ENCODE measurements around the gene COL12A1. TPM values are rescaled to one million over a fixed set of nuclear protein-coding genes. Genes with fewer than 3 reads are reported as not detected.
A peak's percentile ranks its signal among the peaks of the same experiment; 100 is the strongest.

Gene COL12A1
- total RNA-seq, 1 experiment from 2014 or later, result 29.3 TPM

DNA sequence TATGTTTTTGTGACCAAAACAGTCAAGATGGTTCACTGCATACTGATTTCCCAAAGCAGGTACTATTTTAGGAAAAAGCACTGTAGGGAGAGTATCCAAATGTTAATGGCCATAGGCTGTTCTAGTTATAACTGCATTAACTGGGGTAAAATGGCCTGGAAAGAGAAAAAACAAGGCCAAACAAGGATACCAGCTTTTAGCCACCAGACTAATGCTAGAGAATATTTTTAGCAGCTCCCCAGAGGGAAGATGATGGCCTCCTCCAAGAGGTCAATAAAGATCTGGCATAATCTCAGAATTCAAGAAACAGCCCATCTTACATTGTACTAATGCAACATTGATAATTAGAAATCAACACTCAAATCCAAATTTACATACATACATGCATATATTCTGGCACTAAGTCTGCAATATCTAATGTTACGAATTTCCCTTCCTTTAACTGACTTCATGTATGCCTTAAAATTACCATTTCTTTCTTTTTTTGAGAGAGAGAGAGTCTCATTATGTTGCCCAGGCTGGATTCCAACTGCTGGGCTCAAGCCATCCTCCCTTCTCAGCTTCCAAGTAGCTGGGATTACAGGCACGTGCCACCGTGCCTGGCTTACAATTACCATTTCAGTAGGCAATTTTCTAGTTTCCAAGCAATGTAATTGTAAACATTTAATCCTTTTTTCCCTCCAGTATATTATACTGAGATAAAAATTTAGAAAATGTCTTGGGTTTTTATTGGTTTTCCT lies 28.4 kb upstream of the COL12A1 start:
- no peak for DNase-seq
- Mint-ChIP-seq H3K27ac (ENCODE audit: unreplicated experiment) (no peak overlapping the region), H3K27me3 (ENCODE audit: unreplicated experiment) (no peaks in the 10 kb centered on the region), H3K4me3 (ENCODE audit: low read depth, unreplicated experiment) (no peak overlapping the region), H3K4me1 (ENCODE audit: low read depth, unreplicated experiment) (no peaks in the 10 kb centered on the region), H3K9me3 (ENCODE audit: low read depth, unreplicated experiment) (no peaks in the 10 kb centered on the region), H3K36me3 (ENCODE audit: insufficient read depth, unreplicated experiment) (peaks cover 17% of the 10 kb centered on the region)
- CTCF ChIA-PET, result no interaction called here
- TF ChIP-seq, protein P1, sequence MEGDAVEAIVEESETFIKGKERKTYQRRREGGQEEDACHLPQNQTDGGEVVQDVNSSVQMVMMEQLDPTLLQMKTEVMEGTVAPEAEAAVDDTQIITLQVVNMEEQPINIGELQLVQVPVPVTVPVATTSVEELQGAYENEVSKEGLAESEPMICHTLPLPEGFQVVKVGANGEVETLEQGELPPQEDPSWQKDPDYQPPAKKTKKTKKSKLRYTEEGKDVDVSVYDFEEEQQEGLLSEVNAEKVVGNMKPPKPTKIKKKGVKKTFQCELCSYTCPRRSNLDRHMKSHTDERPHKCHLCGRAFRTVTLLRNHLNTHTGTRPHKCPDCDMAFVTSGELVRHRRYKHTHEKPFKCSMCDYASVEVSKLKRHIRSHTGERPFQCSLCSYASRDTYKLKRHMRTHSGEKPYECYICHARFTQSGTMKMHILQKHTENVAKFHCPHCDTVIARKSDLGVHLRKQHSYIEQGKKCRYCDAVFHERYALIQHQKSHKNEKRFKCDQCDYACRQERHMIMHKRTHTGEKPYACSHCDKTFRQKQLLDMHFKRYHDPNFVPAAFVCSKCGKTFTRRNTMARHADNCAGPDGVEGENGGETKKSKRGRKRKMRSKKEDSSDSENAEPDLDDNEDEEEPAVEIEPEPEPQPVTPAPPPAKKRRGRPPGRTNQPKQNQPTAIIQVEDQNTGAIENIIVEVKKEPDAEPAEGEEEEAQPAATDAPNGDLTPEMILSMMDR (IDR thresholded peaks at IDR 0.05; ENCODE audit: unreplicated experiment), result no peak
- intact Hi-C loops (cut with micrococcal nuclease; ENCODE audit: unreplicated experiment), result no loop called here
- no TSS peak for BruUV-seq (replicated peaks)

DNA sequence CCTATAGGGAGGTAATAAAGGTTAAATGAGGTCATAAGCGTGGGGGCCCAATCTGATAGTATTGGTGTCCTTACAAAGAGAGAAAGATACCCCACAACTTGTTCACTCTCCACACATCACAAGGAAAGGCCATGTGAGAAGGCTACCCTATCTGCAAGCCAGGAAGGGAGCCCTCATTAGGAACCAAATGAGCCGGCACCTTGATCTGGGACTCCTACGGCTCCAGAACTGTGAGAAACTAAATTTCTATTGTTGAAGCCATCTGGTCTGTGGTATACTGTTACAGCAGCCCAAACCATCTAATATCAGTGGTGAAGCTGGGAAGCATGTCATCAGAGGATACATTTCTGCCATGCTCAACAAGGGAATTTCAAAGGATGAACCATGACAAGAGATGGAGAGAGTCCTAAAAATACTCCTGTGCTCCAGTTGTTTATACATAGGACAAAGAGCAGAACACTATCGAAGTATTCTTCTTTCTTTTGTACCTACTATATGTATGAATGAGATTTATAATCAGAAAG lies 27.3 kb upstream of the COL12A1 start:
- intact Hi-C loops (cut with micrococcal nuclease; ENCODE audit: unreplicated experiment), result no loop called here
- TF ChIP-seq, protein P1 (IDR thresholded peaks at IDR 0.05; ENCODE audit: unreplicated experiment), result no peak
- no peaks in the 10 kb centered on the region for H3K4me1 Mint-ChIP-seq (ENCODE audit: low read depth, unreplicated experiment)
- no peak overlapping the region for H3K4me3 Mint-ChIP-seq (ENCODE audit: low read depth, unreplicated experiment)
- H3K27ac Mint-ChIP-seq (ENCODE audit: unreplicated experiment), result no peak overlapping the region
- BruUV-seq (replicated peaks), result no TSS peak
- H3K27me3 Mint-ChIP-seq (ENCODE audit: unreplicated experiment), result no peaks in the 10 kb centered on the region
- no peaks in the 10 kb centered on the region for H3K9me3 Mint-ChIP-seq (ENCODE audit: low read depth, unreplicated experiment)
- peaks cover 15% of the 10 kb centered on the region for H3K36me3 Mint-ChIP-seq (ENCODE audit: insufficient read depth, unreplicated experiment)
- DNase-seq, result no peak
- CTCF ChIA-PET, result interaction anchor here (0.8 kb wide), 1 partner anchor 27 kb away, joined by 3 read pairs; the partner anchor contains the start of gene COL12A1

DNA sequence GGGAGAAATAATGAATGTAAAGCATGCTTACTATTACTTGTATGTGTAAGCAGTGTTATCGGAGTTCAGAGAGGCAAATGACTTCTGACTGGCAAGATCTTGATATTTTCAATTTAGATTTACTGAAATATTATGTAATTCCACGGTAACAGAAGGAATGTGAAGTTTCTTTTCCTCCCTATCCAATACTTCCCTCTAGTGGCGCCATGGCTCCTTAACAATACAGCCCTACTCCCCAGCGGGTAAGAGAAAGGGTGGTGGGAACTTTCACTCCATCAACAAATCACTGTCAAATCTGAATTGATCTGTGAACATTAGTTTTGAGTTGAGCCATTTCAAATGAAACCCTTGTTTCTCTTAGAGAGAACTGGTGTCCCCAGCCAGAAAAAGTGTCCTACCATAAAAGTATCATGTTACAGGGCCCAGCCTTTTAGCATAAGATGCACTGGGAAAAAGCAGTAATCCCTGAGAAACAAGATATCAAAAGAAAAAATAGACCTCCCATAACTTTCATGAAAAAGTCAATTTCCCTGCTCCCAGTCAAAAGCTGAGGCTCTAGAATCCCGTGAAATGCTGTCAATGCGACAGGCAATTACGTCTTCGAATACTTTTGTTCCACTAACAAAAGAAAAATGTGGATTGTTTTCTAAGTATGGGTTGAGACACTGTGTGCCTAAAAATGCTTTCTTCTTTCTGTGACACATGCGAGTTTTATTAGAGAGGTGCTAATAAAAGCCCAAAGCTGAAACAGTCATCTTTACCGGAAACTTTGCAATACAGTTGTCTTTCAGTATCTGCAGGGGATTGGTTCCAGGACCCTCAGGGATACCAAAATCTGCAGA lies 24.9 kb upstream of the COL12A1 start:
- no peaks in the 10 kb centered on the region for H3K9me3 Mint-ChIP-seq (ENCODE audit: low read depth, unreplicated experiment)
- CTCF ChIA-PET, result no interaction called here
- H3K27me3 Mint-ChIP-seq (ENCODE audit: unreplicated experiment), result no peaks in the 10 kb centered on the region
- TF ChIP-seq, protein P1 (IDR thresholded peaks at IDR 0.05; ENCODE audit: unreplicated experiment), result peak; percentile 59
- no peaks in the 10 kb centered on the region for H3K36me3 Mint-ChIP-seq (ENCODE audit: insufficient read depth, unreplicated experiment)
- no peak overlapping the region for H3K4me3 Mint-ChIP-seq (ENCODE audit: low read depth, unreplicated experiment)
- no peaks in the 10 kb centered on the region for H3K4me1 Mint-ChIP-seq (ENCODE audit: low read depth, unreplicated experiment)
- no peak overlapping the region for H3K27ac Mint-ChIP-seq (ENCODE audit: unreplicated experiment)
- intact Hi-C loops (cut with micrococcal nuclease; ENCODE audit: unreplicated experiment), result no loop called here
- BruUV-seq (replicated peaks), result no TSS peak
- peak; percentile 51 for DNase-seq

DNA sequence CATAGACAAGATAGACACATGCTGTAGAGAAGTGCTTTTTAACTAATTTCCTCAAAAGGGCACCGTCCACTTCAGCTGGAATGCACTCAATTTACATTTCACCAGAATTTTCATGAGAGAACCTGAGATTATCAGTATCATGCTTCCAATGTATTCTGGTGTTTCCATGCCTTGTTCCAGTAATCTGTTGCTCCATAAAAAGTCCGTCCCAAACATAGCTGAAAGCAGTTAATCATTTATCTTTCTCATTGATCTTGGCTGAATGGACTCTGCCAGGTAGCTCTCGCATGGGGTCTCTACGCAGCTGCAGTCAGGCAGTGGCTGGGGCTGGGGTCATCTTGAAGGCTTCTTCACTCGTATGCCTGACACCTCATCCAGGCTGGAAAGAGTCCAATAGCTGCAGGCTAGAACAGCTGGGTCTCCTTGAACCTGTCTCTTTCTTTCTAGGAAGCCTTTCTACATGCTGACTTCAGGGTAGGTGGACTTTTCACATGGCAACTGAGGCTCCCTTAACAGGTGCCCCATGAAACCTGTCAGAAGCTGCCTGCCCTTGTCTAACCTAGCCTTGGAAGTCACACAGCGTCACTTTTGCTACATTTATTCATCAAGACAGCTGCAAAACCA lies 18.6 kb upstream of the COL12A1 start:
- Mint-ChIP-seq H3K9me3 (ENCODE audit: low read depth, unreplicated experiment) (no peaks in the 10 kb centered on the region), H3K4me3 (ENCODE audit: low read depth, unreplicated experiment) (no peak overlapping the region), H3K4me1 (ENCODE audit: low read depth, unreplicated experiment) (peaks cover 14% of the 10 kb centered on the region), H3K27ac (ENCODE audit: unreplicated experiment) (no peak overlapping the region), H3K27me3 (ENCODE audit: unreplicated experiment) (no peaks in the 10 kb centered on the region), H3K36me3 (ENCODE audit: insufficient read depth, unreplicated experiment) (no peaks in the 10 kb centered on the region)
- intact Hi-C loops (cut with micrococcal nuclease; ENCODE audit: unreplicated experiment), result no loop called here
- BruUV-seq (replicated peaks), result no TSS peak
- TF ChIP-seq, protein P1 (IDR thresholded peaks at IDR 0.05; ENCODE audit: unreplicated experiment), result no peak
- no peak for DNase-seq
- CTCF ChIA-PET, result interaction anchor here (1.5 kb wide), 1 partner anchor 15 kb away, joined by 4 read pairs; no protein-coding TSS in a partner anchor

Data from Calu3 (cell line).